Coronary artery (tissue), 2 donors: ENCODE data around the gene STK16.

ENCODE experiments used
- DNase-seq: peaks from one replicate; pipeline ENCODE4 v3.0.0-alpha.2; 2017; ENCODE audit warnings: low spot score
- H3K27ac ChIP-seq, 2 donors: fragments of 200-600 bp; sonication (generic); one replicate each; pipeline ENCODE4 v1.5.1; 2016 to 2019
- H3K4me3 ChIP-seq: fragments of 200-600 bp; sonication (generic); 2 replicates; pipeline ENCODE4 v1.5.1; 2016; ENCODE audit warnings: mild to moderate bottlenecking, moderate library complexity
- CTCF ChIP-seq: fragments of 200-600 bp; sonication (generic); IDR thresholded peaks from one replicate; pipeline ENCODE4 v1.5.1; 2019; ENCODE audit warnings: antibody characterized with exemption

STK16 gene

GRCh38 chr2:219249203-219249980 lies 4.1 kb downstream of the STK16 start:
- peak overlapping the region; percentile 34 for H3K4me3 ChIP-seq
- DNase-seq = peak; percentile 83
- no peak for TF ChIP-seq CTCF

GRCh38 chr2:219250049-219250781 lies 4.9 kb downstream of the STK16 start:
- Histone ChIP-seq H3K27ac (peak overlapping the region; percentile 84 to 92), H3K4me3 (peak overlapping the region; percentile 34)
- DNase-seq = no peak
- TF ChIP-seq CTCF = no peak

More at GRCh38 chr2:219249203-219249980, 4.1 kb downstream of the STK16 start:
- H3K27ac ChIP-seq = peak overlapping the region; percentile 84 to 92

GRCh38 chr2:219251656-219252055 lies 6.4 kb downstream of the STK16 start:
- DNase-seq = no peak
- TF ChIP-seq CTCF = no peak
- peak overlapping the region; percentile 76 to 92 for H3K27ac ChIP-seq
- peak overlapping the region; percentile 87 for H3K4me3 ChIP-seq

GRCh38 chr2:219252084-219252483 lies 6.8 kb downstream of the STK16 start:
- peak overlapping the region; percentile 76 to 92 for H3K27ac ChIP-seq
- DNase-seq = no peak

GRCh38 chr2:219252570-219252899 lies 7.3 kb downstream of the STK16 start:
- H3K27ac ChIP-seq = peak overlapping the region; percentile 76 to 92
- DNase-seq = no peak
- peak overlapping the region; percentile 87 for H3K4me3 ChIP-seq
- TF ChIP-seq CTCF = no peak

More at GRCh38 chr2:219252084-219252483, 6.8 kb downstream of the STK16 start:
- H3K4me3 ChIP-seq = peak overlapping the region; percentile 87
- no peak for TF ChIP-seq CTCF

GRCh38 chr2:219252900-219253752 lies 7.8 kb downstream of the STK16 start, which contains the start of gene TUBA4B:
TUBA4B (plus strand) TSS chr2:219253243; CDS start chr2:219253408, 165 bp downstream.
- TF ChIP-seq CTCF = no peak
- peak; percentile 84 for DNase-seq

More at GRCh38 chr2:219252900-219253752, 7.8 kb downstream of the STK16 start, which contains the start of gene TUBA4B:
- peak within 1 kb of the TSS; percentile 87 for H3K4me3 ChIP-seq
- H3K27ac ChIP-seq = peak within 1 kb of the TSS; percentile 76 to 92
